ENCODE data around the gene ASTN2.

Gene ASTN2, protein sequence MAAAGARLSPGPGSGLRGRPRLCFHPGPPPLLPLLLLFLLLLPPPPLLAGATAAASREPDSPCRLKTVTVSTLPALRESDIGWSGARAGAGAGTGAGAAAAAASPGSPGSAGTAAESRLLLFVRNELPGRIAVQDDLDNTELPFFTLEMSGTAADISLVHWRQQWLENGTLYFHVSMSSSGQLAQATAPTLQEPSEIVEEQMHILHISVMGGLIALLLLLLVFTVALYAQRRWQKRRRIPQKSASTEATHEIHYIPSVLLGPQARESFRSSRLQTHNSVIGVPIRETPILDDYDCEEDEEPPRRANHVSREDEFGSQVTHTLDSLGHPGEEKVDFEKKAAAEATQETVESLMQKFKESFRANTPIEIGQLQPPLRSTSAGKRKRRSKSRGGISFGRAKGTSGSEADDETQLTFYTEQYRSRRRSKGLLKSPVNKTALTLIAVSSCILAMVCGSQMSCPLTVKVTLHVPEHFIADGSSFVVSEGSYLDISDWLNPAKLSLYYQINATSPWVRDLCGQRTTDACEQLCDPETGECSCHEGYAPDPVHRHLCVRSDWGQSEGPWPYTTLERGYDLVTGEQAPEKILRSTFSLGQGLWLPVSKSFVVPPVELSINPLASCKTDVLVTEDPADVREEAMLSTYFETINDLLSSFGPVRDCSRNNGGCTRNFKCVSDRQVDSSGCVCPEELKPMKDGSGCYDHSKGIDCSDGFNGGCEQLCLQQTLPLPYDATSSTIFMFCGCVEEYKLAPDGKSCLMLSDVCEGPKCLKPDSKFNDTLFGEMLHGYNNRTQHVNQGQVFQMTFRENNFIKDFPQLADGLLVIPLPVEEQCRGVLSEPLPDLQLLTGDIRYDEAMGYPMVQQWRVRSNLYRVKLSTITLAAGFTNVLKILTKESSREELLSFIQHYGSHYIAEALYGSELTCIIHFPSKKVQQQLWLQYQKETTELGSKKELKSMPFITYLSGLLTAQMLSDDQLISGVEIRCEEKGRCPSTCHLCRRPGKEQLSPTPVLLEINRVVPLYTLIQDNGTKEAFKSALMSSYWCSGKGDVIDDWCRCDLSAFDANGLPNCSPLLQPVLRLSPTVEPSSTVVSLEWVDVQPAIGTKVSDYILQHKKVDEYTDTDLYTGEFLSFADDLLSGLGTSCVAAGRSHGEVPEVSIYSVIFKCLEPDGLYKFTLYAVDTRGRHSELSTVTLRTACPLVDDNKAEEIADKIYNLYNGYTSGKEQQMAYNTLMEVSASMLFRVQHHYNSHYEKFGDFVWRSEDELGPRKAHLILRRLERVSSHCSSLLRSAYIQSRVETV (N-terminal part only)

DNA sequence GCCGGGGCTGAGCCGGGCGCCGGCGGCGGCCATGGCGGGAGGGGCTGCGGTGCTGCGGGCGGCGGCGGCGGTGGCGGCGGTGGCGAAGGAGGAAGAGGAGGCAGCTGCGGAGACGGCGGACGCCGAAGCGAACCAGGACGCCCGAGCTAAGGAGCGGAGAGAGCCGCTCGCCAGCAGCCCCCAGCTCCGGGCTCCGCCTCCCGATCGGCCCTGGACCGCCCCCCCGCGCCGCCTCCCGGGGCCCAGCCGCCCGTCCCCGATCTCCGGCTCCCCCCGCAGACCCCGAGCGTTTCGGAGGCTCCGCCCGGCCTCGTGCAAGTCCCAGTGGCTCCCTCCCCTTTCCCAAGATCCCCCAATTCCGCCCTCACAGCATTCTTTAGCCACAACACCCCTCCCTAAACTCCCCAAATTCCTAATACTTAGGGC lies at the start of gene ASTN2:
Gene ASTN2 (minus strand): TSS at position 152 of the 426 bp plus-strand sequence. CDS start 119 bp downstream, at position 33.
- DNase-seq (ENCODE audit: low spot score) = peak; percentile 72

DNA sequence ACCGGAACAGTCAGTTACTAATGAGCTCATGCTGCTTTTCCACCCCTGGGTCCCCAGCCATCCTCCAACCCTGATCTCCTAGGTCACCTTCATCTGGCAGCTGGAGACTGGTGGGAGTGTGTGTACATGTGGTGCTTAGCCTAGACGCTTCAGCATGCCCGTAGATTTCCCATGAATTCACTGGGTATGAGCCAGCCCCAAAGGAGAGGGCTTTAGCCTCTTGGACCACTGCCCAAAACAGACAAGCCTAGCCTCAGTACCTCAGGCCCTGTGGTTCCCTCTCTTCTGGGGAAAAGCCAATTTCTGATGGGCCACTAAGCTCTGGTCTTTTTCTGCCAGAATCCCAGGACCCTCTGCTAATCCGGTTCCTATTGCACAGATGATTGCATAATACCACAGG lies 48.0 kb upstream of the ASTN2 start:
- DNase-seq (ENCODE audit: low spot score) = no peak

DNA sequence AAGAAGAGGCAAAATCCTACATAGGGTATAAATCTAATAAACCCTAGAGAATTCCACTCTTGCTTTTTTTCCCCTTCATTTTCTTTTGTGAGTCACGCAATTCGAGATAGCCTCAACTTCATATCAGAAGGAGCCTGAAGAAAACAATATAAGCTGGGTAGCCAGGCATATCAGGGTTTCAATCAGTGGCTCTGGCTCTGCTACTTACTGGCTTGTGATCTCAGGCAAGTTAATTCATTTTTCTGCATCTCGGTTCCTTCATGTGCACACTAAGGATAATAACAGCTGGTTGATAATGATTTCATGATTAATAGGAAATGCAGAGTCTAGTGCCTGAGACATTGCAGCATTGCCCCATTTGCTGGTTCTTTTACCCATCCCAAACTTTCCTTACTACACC lies 46.5 kb upstream of the ASTN2 start:
- no peak for DNase-seq (ENCODE audit: low spot score)

DNA sequence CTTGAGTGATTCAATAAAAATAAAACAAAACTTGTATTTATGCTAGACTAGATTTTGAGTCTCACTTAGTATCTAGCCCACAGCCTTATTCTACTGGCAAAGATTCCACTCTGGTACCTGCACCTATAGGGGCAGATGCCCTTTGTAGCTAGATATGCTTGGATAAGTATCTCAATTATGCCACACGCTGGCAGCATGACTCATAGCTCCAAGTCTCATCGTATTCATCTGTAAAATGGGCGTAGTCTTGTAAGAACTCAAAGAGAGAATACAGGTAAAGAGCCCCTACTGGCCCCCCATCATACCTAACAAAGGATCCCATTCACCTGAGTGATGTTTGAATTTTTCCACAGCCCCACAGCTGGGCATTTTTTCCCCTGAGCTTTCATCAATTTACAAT lies 45.9 kb upstream of the ASTN2 start:
- no peak for DNase-seq (ENCODE audit: low spot score)

DNA sequence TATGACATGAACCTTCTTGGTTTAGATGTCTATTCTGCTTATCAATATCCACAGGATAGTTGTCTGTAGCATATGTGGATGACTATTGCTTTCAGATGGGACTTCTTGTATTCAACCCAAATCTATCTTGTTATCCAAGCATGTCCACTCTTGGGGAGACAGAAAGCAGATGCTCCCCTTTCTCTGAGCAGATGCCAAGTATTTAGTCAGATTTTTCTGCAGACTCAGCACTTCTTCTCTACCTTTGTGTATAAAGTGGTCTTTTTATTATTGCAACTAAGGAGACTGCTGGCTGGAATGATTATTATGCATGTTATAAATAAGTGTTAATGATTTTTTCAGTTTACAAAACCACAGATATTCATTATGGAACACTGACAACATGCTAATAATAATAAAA lies 45.1 kb upstream of the ASTN2 start:
- DNase-seq (ENCODE audit: low spot score) = no peak

DNA sequence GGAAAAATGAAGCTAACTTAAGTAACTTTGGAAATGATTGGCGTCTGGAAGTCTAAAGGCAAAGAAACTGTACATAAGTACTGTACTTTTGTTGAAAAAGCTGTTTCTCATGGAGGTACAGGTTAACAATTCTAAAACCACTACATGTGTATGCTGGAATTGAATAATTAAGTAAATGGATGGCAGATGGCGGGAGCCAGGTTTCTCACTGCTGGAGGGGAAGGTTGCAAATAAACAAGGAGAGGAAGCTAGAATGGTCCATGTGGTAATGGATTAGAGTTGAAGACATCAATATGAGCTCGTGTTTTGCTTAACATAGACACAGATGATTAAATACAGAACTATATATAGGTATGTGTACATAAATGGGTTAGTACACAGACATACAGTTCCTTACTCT lies 43.2 kb upstream of the ASTN2 start:
- no peak for DNase-seq (ENCODE audit: low spot score)

DNA sequence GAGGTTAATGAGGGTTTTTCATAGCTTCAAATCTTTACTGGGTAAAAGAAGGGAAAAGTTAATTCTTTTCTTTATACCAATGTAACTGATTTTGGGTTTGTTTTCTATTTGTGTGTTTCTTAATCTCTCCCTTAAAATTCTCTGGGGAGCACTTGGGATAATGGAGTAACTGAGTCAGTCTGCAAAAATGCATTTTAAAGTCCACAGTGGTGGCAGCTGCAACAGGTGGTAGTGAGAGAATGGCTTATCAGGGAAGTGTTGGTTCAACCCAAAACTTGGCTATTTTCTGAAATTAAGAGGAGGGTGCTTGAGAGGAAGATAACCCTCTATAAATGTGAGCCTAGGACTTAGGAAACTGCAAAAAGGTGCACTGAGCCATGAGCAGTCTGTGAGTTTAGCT lies 39.9 kb upstream of the ASTN2 start:
- DNase-seq (ENCODE audit: low spot score) = no peak

DNA sequence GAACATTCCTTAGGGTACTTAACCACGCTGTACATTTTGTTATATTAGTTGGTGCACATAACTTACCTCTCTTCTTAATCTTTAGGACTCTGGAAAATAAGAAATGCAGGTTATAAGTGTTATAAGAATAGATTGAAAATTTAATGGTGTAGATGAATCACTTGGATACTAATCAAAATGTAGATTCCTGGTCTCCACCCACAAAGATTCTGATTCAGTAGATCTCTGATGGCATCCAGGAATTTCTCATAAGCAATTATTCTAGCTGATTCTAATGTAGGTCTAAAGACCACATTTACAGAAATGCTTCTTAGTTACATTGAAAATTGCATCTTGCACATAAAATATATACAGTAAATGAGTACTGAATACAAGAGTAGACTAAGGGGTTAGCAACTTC lies 38.9 kb upstream of the ASTN2 start:
- no peak for DNase-seq (ENCODE audit: low spot score)

DNA sequence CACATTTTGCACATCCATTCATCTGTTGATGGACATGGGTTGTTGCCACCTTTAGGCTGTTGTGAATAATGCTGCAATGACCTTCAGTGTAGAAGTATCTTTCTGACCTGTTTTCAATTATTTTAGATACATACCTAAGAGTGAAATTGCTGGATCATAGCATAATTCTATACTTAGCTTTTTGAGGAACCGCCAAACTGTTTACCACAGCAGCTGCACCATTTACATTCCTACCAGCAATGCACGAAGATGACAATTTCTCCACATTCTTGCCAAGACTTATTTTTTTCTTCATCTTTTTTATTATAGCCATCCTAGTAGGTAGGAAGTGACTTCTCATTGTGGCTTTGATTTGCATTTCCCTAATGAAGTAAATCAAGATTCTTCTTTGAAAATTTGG lies 36.5 kb upstream of the ASTN2 start:
- DNase-seq (ENCODE audit: low spot score) = no peak

DNA sequence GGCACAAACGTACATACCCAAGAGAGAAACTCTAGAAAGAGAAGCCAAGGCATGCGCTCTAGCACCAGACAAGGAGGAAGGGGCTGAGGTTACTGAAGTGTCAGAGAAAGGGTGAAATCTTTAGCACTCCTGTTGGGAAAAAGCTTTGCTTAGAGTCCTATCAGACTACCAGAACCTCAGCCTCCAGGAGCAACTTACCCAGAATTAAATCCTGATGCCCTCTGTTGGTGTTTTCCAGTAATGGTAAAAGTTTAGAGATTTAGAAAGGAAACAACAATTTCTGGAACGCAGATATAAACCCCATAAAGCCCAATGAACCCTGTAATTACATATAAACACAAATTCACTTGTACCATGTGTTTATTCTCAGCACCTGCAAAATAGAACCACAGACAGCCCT lies 33.2 kb upstream of the ASTN2 start:
- DNase-seq (ENCODE audit: low spot score) = peak; percentile 14

DNA sequence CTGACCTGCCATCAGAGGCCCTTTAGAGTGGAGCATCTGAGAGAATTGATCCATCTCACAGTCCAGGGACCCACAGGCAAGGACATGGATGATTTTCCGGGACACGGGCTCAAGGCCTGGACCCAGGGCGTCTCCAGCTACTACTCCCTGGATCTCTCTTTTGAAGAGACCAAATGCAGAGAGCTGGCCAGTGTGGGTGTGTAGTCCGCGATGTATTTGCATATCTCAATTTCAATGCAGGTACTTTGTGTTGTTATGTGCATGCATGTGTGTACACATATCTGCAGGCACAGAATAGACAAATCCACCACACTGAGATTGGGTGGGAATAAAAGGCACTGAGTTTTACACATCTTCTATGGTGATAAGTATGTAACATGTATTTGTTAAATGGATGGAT lies 30.8 kb upstream of the ASTN2 start:
- no peak for DNase-seq (ENCODE audit: low spot score)

DNA sequence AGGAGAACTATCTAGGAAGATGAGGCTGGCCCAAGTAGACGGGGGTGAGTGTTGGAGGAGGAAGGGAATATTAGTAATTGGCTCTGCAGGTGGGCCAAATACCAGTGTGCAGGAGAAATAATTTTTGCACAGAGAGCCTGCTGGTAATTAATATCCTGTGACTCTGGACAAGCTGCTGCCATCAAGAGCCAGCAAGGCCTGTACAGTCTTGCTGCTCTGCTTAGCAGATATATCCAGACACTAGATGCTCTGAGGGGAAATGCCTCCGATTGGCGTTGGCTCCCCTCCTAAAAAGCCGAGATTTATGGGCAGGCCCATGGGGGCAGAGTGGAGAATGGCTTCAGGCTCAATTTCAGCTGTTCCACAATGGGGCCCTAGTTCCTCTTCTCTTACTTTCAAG lies 29.6 kb upstream of the ASTN2 start:
- DNase-seq (ENCODE audit: low spot score) = no peak

DNA sequence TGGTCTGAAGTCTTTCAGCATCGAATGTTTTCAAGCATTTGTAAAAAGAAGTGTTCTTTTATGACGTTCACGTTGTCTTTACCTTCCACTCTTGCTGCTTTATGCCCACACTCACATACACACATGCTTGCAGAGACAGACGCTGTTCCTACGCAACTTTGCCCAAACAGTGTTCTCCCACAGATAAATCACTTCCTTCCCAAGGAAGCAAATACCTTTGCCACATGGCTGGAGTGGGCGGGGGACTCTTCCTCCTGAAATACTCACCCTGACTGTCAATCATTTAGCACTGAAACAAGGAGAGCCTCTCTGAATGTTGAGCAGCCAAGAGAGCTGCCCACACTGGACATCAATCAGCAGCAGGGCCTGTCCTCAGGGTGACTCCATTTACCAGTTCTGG lies 22.4 kb upstream of the ASTN2 start:
- DNase-seq (ENCODE audit: low spot score) = no peak

DNA sequence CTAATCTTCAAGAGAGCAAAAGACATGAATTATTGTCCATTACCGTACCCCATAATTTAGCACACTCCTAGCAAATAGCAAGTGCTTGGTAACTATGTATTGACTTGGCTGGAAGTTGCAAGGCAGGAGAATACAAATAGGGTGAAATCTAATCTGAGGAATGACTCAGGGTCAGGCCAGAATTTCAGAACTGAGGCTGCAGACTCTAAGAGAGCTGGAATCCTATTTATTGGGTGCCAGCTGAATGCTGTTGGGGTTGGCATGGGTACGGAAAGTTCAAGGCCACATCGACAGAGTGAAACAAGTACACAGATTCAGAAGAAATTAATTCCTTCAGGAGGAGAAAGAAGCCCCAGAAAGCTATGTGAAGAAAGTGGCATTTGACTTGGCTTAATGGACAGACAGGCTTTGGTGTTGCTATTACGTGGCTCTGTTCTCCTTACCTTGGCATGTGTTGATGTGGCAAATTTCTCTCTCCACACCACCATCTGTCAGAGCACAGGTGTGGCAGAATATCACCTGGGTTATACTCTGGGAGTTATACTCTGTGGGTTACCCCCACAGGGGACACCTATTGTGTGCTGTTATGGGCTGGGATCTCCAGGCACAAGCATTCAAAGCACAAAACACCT lies 20.9 kb upstream of the ASTN2 start:
- DNase-seq (ENCODE audit: low spot score) = no peak

DNA sequence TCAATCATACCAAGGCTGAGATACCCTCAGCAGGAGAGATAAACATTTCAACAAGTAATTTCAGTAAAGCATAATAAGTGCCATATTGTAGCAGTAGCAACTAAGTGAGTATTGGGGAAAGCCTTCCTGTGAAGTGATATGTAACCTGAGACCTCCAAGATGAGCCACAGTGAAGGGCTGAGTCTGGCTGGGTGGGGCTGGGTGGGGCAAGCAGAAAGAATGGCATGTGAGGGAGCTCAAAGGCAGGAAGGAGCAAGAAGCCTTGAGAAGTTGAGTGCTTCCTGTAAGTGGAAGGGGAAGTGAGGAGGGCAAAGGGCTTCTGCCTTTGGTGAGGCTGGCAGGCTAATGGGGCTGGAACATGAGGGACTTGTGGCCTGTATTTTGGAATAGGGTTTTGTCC lies 19.7 kb upstream of the ASTN2 start:
- DNase-seq (ENCODE audit: low spot score) = peak; percentile 50

DNA sequence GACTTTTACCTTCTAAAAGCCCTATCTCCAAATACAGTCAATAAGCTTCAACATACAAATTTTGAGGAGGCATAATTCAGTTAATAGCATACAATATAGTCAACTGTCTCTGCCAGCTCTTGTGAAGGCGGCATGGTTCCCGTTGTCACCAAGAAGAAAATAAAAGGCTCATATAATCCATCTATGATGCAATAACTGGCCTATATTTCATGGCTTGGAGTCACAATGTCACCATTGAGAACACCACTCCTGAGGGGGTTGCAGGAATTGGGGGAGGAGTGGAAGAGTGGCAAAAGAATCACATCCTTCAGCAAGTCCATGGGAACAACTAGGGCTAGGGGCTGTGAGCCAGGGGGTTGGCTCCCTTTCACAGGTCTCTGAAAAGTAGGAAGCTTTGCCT lies 16.0 kb upstream of the ASTN2 start:
- no peak for DNase-seq (ENCODE audit: low spot score)

DNA sequence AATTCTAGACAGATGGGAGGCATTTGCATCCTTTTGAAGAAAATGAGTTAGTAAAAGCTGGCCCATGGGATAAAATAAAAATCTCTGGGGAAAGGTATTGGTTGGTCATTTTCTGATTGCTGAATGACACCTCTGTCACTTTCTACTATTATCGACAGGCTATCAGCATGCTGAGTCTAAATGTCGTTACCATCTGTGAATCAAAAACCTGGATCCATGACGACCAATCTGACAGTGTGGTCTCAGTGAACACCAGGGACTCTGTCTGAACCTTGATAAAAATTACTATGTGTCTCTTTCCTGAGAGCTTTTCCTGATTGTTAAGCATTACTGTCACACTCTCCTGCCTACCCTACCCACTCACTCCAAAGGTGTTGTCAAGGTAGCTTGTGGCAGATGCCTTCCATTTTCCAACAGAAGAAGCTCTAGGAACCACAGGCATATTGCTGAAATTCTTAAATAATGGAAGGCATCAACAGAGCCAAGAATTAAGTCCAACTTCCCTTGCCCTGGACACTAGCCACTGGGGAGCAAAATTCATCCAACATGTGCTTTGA lies 12.6 kb upstream of the ASTN2 start:
- no peak for DNase-seq (ENCODE audit: low spot score)

DNA sequence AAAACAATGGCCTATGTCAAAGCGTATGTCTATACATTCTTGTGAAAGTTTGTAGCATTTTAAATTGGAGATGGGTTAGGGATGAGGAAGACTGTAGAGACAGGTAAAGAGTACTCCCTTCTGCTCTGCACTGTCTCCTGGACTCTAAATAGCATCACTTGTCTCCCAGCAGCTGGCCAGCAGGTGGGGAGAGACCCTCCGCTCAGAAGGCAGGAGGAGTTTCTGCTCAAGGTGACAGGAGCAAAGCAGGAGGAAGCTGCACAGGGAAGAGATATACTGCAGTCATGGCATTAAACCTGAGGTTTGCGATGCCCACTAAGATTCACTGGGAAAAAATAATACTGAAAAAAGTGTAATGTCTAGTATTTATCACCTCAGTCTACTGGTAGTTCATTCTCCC lies 10.7 kb upstream of the ASTN2 start:
- DNase-seq (ENCODE audit: low spot score) = peak; percentile 17

DNA sequence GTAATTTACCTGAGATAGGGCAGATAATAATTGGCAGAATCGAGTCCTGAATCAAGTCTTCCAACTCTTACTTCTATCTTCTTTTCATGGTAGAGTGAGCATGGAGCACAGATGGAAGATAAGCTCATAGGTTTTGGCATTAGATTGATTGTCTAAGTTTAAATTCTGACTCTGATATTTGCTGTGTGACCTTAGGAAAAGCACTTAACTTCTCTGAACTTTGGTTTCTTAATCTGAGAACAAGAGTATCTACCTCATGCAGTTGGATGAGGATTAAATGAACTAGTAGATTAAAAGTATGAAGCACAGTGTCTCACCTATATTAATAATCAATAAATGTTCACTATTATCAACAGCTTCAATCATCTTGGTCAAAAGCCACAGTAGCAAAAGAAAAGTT lies 9.4 kb upstream of the ASTN2 start:
- no peak for DNase-seq (ENCODE audit: low spot score)

DNA sequence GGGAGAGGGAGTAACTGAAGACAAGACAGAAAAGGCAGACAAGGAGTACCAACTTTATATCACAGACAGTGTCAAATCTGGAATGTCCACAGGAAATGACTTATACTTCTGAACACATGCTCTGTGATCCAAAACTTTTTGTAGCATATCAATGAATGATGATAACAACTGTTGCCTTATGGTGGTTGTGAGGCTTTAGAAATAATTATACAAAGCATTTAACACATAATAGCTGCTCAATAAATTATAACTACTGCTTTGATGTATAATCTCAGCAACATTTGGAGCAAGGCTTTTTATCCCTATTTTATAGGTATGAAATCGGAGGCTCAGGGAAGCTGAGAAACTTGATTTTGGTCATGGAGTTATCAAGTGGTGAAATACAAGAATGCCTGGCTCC lies 3.3 kb upstream of the ASTN2 start:
- no peak for DNase-seq (ENCODE audit: low spot score)

DNA sequence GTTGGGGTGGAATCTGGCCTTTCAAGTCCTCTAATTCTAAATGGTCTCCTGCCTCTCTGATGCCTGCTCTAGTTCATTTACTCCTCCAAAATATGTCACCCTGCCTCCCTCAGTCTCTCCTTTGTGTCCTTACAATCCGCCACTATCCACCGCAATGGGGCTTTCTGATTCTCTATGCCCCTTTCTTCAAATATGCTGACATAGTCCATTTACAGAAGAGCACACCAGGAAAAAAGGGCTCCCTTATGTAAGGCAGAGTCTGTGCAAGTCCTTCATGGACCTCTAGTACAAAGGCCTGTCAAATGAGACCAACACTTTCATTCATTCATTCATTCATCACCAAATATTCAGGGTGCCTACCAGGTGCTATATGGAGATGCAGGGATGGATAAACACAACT lies 2.0 kb upstream of the ASTN2 start:
- DNase-seq (ENCODE audit: low spot score) = no peak
